GM21447 (cell line): ENCODE measurements around the gene MMP25.
A peak's percentile ranks its signal among the peaks of the same experiment; 100 is the strongest.

Experiments used
- ATAC-seq: cut with Tn5 transposase; IDR thresholded peaks from one replicate; pipeline ENCODE4 v1.9.1; 2021; ENCODE audit not compliant: unreplicated experiment

Gene MMP25

DNA sequence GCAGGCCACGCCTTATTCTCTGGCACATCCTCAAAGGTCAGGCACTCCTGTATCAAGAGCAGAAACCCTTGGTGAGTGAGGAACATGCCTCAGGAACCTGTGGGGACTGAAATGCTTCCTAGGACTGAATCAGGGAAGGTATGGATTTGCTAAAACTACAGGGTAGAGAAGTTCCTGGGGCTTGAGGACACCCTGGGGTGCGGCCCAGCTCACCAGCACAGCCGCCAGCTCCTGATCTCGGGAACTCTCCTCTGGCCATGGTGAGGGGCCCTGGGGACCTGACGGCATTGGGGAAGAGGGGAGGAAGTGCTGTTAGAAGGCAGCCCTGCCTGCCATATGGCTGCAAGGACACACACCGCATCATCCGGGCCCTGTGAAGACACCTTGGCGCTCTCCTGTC is 45.2 kb downstream of the MMP25 start:
- ATAC-seq: no peak

DNA sequence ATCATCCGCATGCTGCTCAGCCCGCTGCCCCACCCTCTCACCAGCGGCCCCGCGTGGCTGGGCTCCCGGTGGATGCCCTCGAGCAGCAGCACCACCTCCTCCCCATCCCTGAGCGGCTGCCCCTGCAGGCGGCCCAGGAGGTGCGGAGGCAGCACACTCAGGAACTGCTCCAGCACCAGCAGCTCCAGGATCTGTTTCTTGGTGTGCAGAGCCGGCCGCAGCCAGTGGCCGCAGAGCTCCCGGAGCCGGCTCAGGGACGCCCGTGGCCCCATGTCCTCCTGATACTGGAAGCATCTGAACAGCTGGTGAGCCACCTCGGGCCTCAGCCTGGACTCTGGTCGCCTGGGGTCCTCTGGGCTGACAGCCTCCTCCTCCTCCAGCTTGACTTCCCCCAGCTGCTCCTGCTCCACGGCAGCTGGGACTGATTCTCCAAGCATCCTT is 46.2 kb downstream of the MMP25 start:
- no peak for ATAC-seq

- ATAC-seq: no peak
These were observed 48.1 kb downstream of the MMP25 start for GRCh38 chr16:3094289-3095027.

DNA sequence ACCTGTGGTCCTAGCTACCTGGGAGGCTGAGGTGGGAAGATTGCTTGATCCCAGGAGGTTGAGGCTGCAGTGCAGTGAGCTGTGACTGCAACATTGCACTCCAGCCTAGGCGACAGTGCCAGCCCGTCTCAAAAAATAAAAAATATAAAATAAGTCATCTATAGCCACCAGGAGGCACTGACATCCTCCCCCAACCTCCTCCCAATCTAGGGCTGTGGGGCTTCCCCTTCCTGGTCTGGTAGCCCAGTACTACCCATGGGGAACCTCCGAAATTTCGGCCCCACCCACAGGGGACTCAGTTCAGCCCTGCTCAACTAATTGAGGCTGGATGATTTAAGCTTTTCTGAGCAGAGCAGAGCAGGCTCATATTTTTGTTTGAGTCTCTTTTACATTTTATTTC is 49.5 kb downstream of the MMP25 start:
- ATAC-seq: peak; percentile 68

DNA sequence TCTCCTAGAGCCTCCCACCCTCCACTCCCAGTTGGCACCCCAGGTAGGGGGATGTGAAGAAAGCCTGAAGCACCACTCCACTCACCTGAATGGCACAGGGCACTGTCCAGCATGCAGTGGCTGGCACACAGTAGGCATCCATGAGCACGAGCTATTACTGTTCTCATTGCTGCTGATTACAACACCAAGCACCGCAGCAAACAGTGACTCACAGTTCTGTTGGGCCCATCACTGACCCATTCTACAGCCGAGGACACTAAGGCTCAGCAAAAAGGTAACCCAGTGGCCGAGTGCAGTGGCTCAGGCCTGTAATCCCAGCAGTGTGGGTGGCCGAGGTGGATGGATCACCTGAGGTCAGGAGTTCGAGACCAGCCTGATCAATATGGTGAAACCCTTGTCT is 50.0 kb downstream of the MMP25 start:
- ATAC-seq: no peak

DNA sequence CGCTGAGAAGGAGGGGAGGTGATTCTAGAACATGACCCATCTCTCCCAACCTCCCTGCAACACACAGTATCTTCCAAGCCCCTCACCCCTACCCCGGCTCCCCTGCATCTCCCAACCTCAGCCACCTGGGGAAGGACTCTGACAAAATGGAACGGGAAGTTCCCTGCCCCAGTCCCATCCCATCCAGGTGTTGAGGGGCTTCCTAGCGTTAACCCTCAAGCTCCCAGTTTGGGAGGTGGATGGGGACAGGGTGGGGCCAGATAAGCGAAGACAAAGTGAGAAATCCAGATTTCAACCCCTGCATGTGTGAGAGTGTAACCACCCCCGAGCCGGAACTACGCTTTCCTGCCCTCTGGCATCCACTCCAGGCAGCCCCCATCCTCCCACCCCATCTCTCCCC is 50.9 kb downstream of the MMP25 start:
- ATAC-seq: no peak

DNA sequence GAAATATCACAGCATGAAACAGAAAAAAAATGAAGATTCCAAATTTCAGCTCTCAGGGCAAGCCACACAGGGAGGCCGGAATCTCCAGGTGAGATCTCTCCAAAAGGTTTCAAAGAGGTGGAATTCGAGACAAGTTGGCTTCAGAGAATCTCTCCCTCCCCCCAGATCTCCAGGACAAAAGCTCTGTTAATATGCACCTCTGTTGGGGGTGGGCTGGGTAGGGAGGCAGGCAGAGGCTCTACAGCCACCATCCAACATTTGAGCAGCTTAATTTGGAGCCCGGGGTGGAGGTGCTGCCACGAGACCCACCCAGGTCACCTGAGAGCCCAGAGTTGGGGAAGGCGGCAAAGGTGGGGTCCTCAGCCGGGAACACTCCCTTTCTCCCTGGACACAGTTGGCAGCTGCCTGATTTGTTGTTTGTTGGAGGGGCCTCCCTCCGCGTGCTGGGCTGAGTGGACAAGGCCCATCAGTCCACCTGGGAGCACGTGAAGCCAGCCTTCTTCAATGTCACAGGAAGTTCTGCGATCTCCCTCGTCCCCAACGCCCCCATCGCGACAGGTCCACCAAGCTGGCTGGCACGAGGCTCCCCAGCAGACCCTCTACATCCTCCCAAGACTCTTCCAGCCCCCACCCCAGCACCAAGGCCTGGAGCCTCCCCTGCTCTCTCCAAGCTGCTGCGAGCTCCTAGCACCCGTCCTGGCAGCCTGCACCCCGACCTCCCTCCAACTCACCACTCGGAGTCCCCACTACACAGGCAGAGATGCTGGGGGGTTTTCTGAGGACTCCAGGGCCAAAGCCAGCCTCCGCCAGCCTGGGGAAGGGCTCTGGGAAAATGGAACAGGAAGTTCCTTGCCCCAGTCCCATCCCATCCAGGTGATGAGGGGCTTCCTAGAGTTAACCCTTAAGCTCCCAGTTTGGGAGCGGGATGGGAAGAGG is 52.4 kb downstream of the MMP25 start, which contains the start of gene ZSCAN10:
Gene ZSCAN10, minus strand, starts transcription at position 836 of the 936 bp plus-strand sequence. CDS start 6,357 bp downstream, outside the sequence.
- ATAC-seq: no peak

- no peak for ATAC-seq
These were observed 53.0 kb downstream of the MMP25 start for GRCh38 chr16:3099395-3099731.

DNA sequence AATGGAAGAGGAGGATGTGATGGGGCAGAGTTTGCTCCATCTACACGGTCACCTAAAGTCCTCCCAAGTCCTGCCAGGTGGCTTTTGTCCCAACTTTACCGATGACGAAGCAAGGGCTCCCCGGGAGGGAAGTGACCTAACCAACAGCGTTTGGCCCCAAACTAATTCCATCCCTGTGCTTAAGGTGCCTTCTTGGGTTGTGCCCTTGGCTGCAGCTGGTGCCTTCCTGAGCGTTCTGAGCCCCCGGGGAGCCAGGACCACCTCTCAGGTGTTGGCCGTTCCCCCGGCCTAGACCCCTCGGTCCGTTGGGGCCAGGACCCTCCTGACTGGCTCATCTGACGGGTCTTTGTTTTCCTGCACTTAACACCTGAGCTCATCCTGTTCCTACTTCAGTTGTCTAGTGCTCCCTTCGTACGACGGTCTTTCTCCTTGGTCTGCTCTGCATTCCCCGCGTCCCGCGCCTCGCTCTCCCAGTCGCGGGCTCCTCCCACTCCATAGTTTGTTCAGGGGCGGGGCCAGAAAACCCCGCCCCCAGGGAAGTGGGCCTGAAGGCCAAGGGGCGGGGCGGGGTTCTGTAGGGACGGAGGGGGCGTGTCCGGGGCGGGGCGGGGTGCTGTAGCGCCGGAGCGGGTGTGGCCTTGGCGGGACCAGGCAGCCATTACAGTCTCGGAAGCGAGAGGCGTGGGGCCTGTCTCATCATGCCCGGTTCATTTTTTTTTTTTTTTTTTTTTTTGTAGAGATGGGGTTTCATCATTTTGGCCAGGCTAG is 53.6 kb downstream of the MMP25 start:
- no peak for ATAC-seq

DNA sequence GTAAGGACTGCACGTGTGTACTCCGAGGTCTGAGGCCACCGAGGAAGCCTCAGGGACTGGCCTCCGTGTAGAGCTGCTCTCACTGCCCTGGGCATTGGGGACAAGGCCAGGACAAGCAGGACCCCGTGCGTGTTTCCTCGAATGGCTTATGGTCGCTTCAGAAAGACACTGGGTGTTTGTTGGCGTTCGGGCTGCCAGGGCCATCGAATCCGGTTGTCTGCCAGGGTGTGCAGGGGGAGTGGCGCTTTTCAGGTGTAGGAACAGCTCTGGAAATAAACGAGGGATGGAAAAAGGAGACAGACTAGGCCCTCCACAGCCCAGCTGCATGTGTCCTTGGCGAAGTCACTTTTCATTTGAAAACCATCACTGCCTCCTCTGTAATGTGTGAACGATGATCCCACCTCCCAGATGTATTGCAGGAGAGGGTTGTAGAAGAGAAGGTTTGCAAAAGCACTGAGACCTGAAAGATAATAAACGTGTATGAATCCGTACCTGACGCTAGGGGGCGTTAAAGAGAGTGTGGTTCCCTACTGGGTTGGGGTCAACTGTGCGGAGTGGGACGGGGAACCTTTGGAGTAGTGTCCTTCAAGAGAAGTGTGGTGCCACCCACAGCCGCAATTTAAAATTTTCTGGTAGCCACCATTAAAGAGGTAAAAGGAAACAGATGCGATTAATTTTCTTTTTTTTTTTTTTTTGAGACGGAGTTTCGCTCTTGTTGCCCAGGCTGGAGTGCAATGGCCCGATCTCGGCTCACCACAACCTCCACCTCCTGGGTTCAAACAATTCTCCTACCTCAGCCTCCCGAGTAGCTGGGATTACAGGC is 54.9 kb downstream of the MMP25 start:
- no peak for ATAC-seq

- ATAC-seq: no peak
These were observed 55.6 kb downstream of the MMP25 start for GRCh38 chr16:3101841-3102470.

- peak; percentile 74 for ATAC-seq
These were observed 60.0 kb downstream of the MMP25 start for GRCh38 chr16:3106205-3106928.
